ENCODE data around the gene TAS1R3. TPM values are rescaled to one million over a fixed set of nuclear protein-coding genes. Genes with fewer than 3 reads are reported as not detected.

The TAS1R3 gene
- total and polyA plus RNA-seq, 2 of the 4 experiments (the other 2 are of a cell fraction), result under 0.01 to 0.05 TPM

DNA sequence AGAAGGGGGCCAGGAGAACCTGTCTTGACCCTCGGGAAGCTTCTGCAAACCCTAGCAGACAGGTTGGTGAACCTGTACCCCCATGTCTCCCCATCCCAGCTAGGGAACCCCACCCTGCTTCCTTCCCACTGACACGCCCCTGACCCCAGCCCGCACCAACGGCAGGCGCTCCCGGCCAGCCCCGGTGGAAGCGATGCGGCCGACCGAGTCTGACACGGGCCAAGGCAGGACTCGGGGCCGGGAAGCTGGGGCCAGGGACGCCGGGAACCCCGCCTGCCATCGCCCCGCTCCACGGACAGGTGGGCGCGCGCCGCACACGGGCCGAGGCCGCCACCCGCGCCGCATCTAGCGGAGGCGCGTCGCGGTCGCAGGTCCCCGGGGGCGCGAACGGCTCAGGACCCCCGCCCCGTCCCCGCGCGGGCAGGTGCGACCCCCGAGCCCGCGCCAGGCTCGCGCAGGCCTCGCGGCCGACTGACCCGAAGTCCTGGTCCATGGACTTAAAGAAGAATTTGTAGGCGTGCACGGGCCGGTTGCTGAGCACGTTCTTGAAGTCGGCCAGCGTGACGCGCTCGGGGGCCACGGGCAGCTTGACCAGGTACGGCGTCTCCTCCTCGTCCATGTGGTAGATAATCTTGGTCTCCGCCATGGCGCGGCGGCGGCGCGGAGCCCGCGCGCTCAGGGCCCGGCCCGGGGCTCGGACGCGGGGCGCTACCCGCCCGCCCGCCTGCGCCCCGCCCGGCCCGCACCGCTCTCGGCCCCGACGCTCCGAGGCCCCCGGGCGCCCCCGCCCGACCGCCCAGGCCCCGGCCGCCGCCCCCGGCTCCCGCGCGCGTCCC lies 17.6 kb downstream of the TAS1R3 start:
- Histone ChIP-seq H4K20me1 (ENCODE audit: insufficient read depth, low read length) (peaks cover 68% of the 10 kb centered on the region), H3K36me3 (ENCODE audit: control insufficient read depth, insufficient read depth, low read length) (peaks cover 22% of the 10 kb centered on the region), H2BK20ac (ENCODE audit: low read depth, low read length) (no peak overlapping the region), H3K27ac (ENCODE audit: insufficient read depth, low read length) (peak overlapping the region; percentile 71), H3K4ac (ENCODE audit: low read depth, low read length) (peak overlapping the region; percentile 55), H3K4me1 (ENCODE audit: control insufficient read depth, insufficient read depth, low read length) (peaks cover 47% of the 10 kb centered on the region), H2BK5ac (ENCODE audit: low read depth, low read length, poor library complexity, severe bottlenecking) (peak overlapping the region; percentile 73), H3K23ac (ENCODE audit: low read depth, low read length) (peak overlapping the region; percentile 58; the same call in 1 of the 2 replicates), H3K9ac (ENCODE audit: low read depth, low read length) (peak overlapping the region; percentile 85), H2BK15ac (ENCODE audit: low read depth, low read length) (no peak overlapping the region), H3K18ac (ENCODE audit: low read depth, low read length) (peak overlapping the region; percentile 37; the same call in 1 of the 2 replicates), H3K27me3 (ENCODE audit: control insufficient read depth, insufficient read depth, low read length) (no peaks in the 10 kb centered on the region), H3K4me2 (ENCODE audit: low read depth, low read length) (peak overlapping the region; percentile 95), H4K8ac (ENCODE audit: low read depth in 2 of 2, low read length in 2 of 2) (peak overlapping the region; percentile 24 to 58; a peak in 2 of 4 replicates), H3K14ac (replicated peaks; ENCODE audit: low read depth, low read length) (peak overlapping the region; percentile 79), H4K91ac (ENCODE audit: insufficient read depth, low read depth, low read length) (peak overlapping the region; percentile 55; the same call in 1 of the 2 replicates), H4K5ac (ENCODE audit: low read depth, low read length) (peak overlapping the region; percentile 73), H3K9me1 (ENCODE audit: insufficient read depth, low read length) (0 out of 2 replicates have a peak, but pooled peaks cover 3% of the 10 kb centered on the region), H2AFZ (replicated peaks; ENCODE audit: low read length, poor library complexity) (peak overlapping the region; percentile 91), H3K9me3 (ENCODE audit: control insufficient read depth, insufficient read depth, low read length) (no peaks in the 10 kb centered on the region), H2AK5ac (ENCODE audit: low read depth, low read length) (peak overlapping the region; percentile 78), H3K56ac (ENCODE audit: extremely low read depth, insufficient read depth, low read length) (peak overlapping the region; percentile 38; the same call in 1 of the 2 replicates), H2BK120ac (ENCODE audit: low read depth, low read length) (no peak overlapping the region), H3K79me1 (ENCODE audit: low read depth in 1 of 2, low read length in 2 of 2) (peaks cover 8 to 62% of the 10 kb centered on the region in 2 experiments; a peak in 3 of 4 replicates), H3K4me3 (ENCODE audit: insufficient read depth, low read depth, low read length) (peak overlapping the region; percentile 100), H2AK9ac (replicated peaks; ENCODE audit: low read depth, low read length, poor library complexity) (peak overlapping the region; percentile 94)
- ATAC-seq (ENCODE audit: low read depth) (peak; percentile 22), DNase-seq (peak; percentile 46)
- BruUV-seq (replicated peaks), result no TSS peak
- POLR2A ChIA-PET (ENCODE audit: unreplicated experiment), result interaction anchor here (1.1 kb wide), 1 partner anchor 10 kb away, joined by 3 read pairs; no protein-coding TSS in a partner anchor
- 1% methylated on average over 63 of the region's 109 CpGs; no CpG with 5 or more reads in 1 of the 2 experiments for WGBS, 2 experiments (ENCODE audit: extremely low coverage in 2 of 2, insufficient read length in 1 of 2)
- peak; percentile 59; the same call in 1 of the 2 replicates for TF ChIP-seq MXI1 (IDR thresholded peaks at IDR 0.05; ENCODE audit: borderline replicate concordance, low read depth, low read length)
- TF ChIP-seq BHLHE40 (IDR thresholded peaks at IDR 0.05; ENCODE audit: low read depth, low read length), result 0 out of 2 replicates have a peak, but pooled peaks have one; percentile 9
- TF ChIP-seq, protein P1, sequence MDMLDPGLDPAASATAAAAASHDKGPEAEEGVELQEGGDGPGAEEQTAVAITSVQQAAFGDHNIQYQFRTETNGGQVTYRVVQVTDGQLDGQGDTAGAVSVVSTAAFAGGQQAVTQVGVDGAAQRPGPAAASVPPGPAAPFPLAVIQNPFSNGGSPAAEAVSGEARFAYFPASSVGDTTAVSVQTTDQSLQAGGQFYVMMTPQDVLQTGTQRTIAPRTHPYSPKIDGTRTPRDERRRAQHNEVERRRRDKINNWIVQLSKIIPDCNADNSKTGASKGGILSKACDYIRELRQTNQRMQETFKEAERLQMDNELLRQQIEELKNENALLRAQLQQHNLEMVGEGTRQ (IDR thresholded peaks at IDR 0.05; ENCODE audit: low read depth, low read length), result no peak
- intact Hi-C loops (cut with micrococcal nuclease) (loop anchor here (1.0 to 2.0 kb wide), 2 partner anchors 27 to 50 kb away; partner anchors contain the start of genes AURKAIP1 and CCNL2), in situ Hi-C loops (cut with MboI; ENCODE audit: low sequenced_read_pairs) (no loop called here), dilution Hi-C loops (cut with HindIII; ENCODE audit: low sequenced_read_pairs, unreplicated experiment) (no loop called here)
- CTCF ChIA-PET, result interaction anchor here (0.8 kb wide), 1 partner anchor 23 kb away, joined by 3 read pairs; no protein-coding TSS in a partner anchor
